Hepatocyte (in vitro differentiated cells): ENCODE data around the gene OR4D9.

Experiments used
- EZH2 ChIP-seq: fragments of 200-600 bp; sonication (generic); IDR thresholded peaks from 2 replicates; pipeline ENCODE4 v1.6.1; 2016; ENCODE audit warnings: antibody characterized with exemption, mild to moderate bottlenecking, borderline replicate concordance
- EZH2phosphoT487 ChIP-seq: fragments of 200-600 bp; sonication (generic); IDR thresholded peaks from one replicate; pipeline ENCODE4 v1.6.1; 2018; ENCODE audit warnings: antibody characterized with exemption, mild to moderate bottlenecking, low read depth, moderate library complexity; ENCODE audit not compliant: unreplicated experiment, severe bottlenecking
- TF ChIP-seq, protein P1 (sequence below): fragments of 200-600 bp; sonication (generic); IDR thresholded peaks from 2 replicates; pipeline ENCODE4 v1.5.1; 2016; ENCODE audit warnings: antibody characterized with exemption, mild to moderate bottlenecking; ENCODE audit not compliant: poor library complexity

DNA sequence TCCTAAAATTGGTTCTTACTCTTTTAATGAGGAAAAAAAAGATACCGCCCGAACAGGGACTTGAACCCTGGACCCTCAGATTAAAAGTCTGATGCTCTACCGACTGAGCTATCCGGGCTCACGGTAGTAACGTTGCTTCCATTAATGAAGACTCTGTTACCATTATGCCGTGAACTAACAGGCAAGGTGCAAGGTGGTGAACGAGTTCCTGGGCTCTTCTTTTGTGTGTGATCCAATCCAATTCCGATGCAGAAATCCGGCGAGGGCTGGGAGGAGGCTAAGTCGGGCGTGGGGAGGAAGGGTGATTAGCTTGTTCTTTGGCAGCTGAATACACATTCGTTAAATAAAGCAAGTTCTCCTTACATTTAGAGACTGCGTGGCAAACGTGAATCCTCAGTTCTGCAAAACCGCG, 49.0 kb downstream of the OR4D9 start:
- TF ChIP-seq, protein P1, sequence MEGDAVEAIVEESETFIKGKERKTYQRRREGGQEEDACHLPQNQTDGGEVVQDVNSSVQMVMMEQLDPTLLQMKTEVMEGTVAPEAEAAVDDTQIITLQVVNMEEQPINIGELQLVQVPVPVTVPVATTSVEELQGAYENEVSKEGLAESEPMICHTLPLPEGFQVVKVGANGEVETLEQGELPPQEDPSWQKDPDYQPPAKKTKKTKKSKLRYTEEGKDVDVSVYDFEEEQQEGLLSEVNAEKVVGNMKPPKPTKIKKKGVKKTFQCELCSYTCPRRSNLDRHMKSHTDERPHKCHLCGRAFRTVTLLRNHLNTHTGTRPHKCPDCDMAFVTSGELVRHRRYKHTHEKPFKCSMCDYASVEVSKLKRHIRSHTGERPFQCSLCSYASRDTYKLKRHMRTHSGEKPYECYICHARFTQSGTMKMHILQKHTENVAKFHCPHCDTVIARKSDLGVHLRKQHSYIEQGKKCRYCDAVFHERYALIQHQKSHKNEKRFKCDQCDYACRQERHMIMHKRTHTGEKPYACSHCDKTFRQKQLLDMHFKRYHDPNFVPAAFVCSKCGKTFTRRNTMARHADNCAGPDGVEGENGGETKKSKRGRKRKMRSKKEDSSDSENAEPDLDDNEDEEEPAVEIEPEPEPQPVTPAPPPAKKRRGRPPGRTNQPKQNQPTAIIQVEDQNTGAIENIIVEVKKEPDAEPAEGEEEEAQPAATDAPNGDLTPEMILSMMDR, result no peak
- TF ChIP-seq EZH2phosphoT487 (no peak), EZH2 (no peak)
